H7 (cell line): ENCODE results near the gene SLC35B4. TPM values are rescaled to one million over a fixed set of nuclear protein-coding genes. Genes with fewer than 3 reads are reported as not detected.

ENCODE experiments used
- DNase-seq: peaks from one replicate; pipeline ENCODE4 v3.0.0; 2012
- H3K27me3 ChIP-seq: 2 replicates; pipeline ENCODE4 v1.6.0; 2011; ENCODE audit warnings: mild to moderate bottlenecking, low read length; ENCODE audit not compliant: control insufficient read depth, insufficient read depth
- H3K36me3 ChIP-seq: replicated peaks from 2 replicates; pipeline ENCODE4 v1.5.1; 2011; ENCODE audit warnings: low read length; ENCODE audit not compliant: control insufficient read depth, insufficient read depth
- H3K4me3 ChIP-seq: 2 replicates; pipeline ENCODE4 v1.5.1; 2011; ENCODE audit warnings: low read depth, mild to moderate bottlenecking, control low read depth, low read length, moderate library complexity; ENCODE audit not compliant: insufficient read depth
- total RNA-seq: library from RNA; depleted of rRNA; stranded (reverse); fragments of >200 nt; shearing (Covaris generic); gene quantifications from 2 replicates; pipeline ENCODE4 v1.2.3, GENCODE V29; 2014

The SLC35B4 gene
- total RNA-seq, 1 experiment from 2014 or later: 18.5 TPM

GRCh38 chr7:134290286-134290685 lies 26.4 kb downstream of the SLC35B4 start:
- Histone ChIP-seq H3K4me3 (no peak overlapping the region), H3K36me3 (peaks cover 12% of the 10 kb centered on the region), H3K27me3 (no peaks in the 10 kb centered on the region)
- no peak for DNase-seq

- DNase-seq: no peak
- Histone ChIP-seq H3K27me3 (no peaks in the 10 kb centered on the region), H3K4me3 (no peak overlapping the region), H3K36me3 (peaks cover 10% of the 10 kb centered on the region)
These were observed 26.9 kb downstream of the SLC35B4 start for GRCh38 chr7:134289841-134290240.

GRCh38 chr7:134289423-134289822 lies 27.3 kb downstream of the SLC35B4 start:
- DNase-seq: no peak

GRCh38 chr7:134287916-134288659 lies 28.6 kb downstream of the SLC35B4 start:
- Histone ChIP-seq H3K36me3 (0 out of 2 replicates have a peak, but pooled peaks cover under 1% of the 10 kb centered on the region), H3K27me3 (no peaks in the 10 kb centered on the region), H3K4me3 (no peak overlapping the region)
- no peak for DNase-seq

More at GRCh38 chr7:134289423-134289822, 27.3 kb downstream of the SLC35B4 start:
- no peaks in the 10 kb centered on the region for H3K27me3 ChIP-seq
- peaks cover 7% of the 10 kb centered on the region for H3K36me3 ChIP-seq
- H3K4me3 ChIP-seq: no peak overlapping the region

GRCh38 chr7:134284952-134285351 lies 31.8 kb downstream of the SLC35B4 start:
- DNase-seq: no peak
- Histone ChIP-seq H3K36me3 (no peaks in the 10 kb centered on the region), H3K4me3 (no peak overlapping the region), H3K27me3 (no peaks in the 10 kb centered on the region)

GRCh38 chr7:134284011-134284410 lies 32.7 kb downstream of the SLC35B4 start:
- Histone ChIP-seq H3K4me3 (no peak overlapping the region), H3K36me3 (no peaks in the 10 kb centered on the region), H3K27me3 (no peaks in the 10 kb centered on the region)
- DNase-seq: no peak

- Histone ChIP-seq H3K4me3 (no peak overlapping the region), H3K36me3 (no peaks in the 10 kb centered on the region), H3K27me3 (no peaks in the 10 kb centered on the region)
- DNase-seq: no peak
These were observed 36.2 kb downstream of the SLC35B4 start for GRCh38 chr7:134280508-134280907.

- Histone ChIP-seq H3K4me3 (no peak overlapping the region), H3K36me3 (no peaks in the 10 kb centered on the region), H3K27me3 (no peaks in the 10 kb centered on the region)
- DNase-seq: no peak
These were observed 36.8 kb downstream of the SLC35B4 start for GRCh38 chr7:134279898-134280297.

GRCh38 chr7:134279336-134279735 lies 37.4 kb downstream of the SLC35B4 start:
- no peaks in the 10 kb centered on the region for H3K36me3 ChIP-seq
- DNase-seq: no peak
- no peaks in the 10 kb centered on the region for H3K27me3 ChIP-seq
- no peak overlapping the region for H3K4me3 ChIP-seq

- no peaks in the 10 kb centered on the region for H3K36me3 ChIP-seq
- no peak for DNase-seq
- H3K27me3 ChIP-seq: no peaks in the 10 kb centered on the region
- no peak overlapping the region for H3K4me3 ChIP-seq
These were observed 38.1 kb downstream of the SLC35B4 start for GRCh38 chr7:134278502-134279153.

- no peak for DNase-seq
These were observed 39.8 kb downstream of the SLC35B4 start for GRCh38 chr7:134276951-134277350.

GRCh38 chr7:134262322-134262721 lies 54.4 kb downstream of the SLC35B4 start:
- DNase-seq: no peak
- Histone ChIP-seq H3K27me3 (no peaks in the 10 kb centered on the region), H3K4me3 (no peak overlapping the region), H3K36me3 (no peaks in the 10 kb centered on the region)

More at GRCh38 chr7:134276951-134277350, 39.8 kb downstream of the SLC35B4 start:
- Histone ChIP-seq H3K36me3 (no peaks in the 10 kb centered on the region), H3K4me3 (no peak overlapping the region), H3K27me3 (no peaks in the 10 kb centered on the region)

GRCh38 chr7:134255814-134256213 lies 60.9 kb downstream of the SLC35B4 start:
- DNase-seq: peak; percentile 26
- Histone ChIP-seq H3K36me3 (no peaks in the 10 kb centered on the region), H3K27me3 (no peaks in the 10 kb centered on the region), H3K4me3 (no peak overlapping the region)

- DNase-seq: no peak
- Histone ChIP-seq H3K4me3 (no peak overlapping the region), H3K27me3 (no peaks in the 10 kb centered on the region), H3K36me3 (no peaks in the 10 kb centered on the region)
These were observed 62.4 kb downstream of the SLC35B4 start for GRCh38 chr7:134254311-134254710.

- DNase-seq: no peak
- H3K4me3 ChIP-seq: no peak overlapping the region
- H3K36me3 ChIP-seq: no peaks in the 10 kb centered on the region
- H3K27me3 ChIP-seq: no peaks in the 10 kb centered on the region
These were observed 68.5 kb downstream of the SLC35B4 start for GRCh38 chr7:134248196-134248595.
